GM21529 (cell line): ENCODE measurements around the gene IL1RAPL2.
A peak's percentile ranks its signal among the peaks of the same experiment; 100 is the strongest.
"Not testable (repeated sequence)": the region's sequence is repeated elsewhere in the genome, so short reads cannot be mapped to it uniquely, and the experiment has no call there.

ENCODE experiments used
- ATAC-seq: cut with Tn5 transposase; IDR thresholded peaks from one replicate; pipeline ENCODE4 v1.9.1; 2021; ENCODE audit not compliant: unreplicated experiment

Gene IL1RAPL2

DNA sequence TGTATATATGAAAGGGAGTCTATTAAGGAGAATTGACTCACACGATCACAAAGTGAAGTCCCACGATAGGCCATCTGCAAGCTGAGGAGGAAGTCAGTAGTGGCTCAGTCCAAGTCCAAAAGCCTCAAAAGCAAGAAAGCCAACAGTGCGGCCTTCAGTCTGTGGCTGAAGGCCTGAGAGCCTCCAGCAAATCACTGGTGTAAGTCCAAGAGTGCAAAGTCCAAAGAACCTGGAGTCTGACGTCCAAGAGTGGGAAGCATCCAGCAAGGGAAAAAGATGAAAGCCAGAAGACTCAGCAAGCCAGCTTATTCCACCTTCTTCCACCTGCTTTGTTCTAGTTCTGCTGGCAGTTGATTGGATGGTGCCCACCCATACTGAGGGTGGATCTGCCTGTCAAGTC is 104.1 kb downstream of the IL1RAPL2 start:
- no peak for ATAC-seq

DNA sequence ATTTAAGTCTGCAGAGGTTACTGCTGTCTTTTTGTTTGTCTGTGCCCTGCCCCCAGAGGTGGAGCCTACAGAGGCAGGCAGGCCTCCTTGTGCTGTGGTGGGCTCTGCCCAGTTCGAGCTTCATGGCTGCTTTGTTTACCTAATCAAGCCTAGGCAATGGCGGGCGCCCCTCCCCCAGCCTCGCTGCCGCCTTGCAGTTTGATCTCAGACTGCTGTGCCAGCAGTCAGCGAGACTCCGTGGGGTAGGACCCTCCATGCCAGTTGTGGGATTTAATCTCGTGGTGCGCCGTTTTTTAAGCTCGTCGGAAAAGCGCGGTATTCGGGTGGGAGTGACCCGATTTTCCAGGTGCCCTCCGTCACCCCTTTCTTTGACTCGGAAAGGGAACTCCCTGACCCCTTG is 111.5 kb downstream of the IL1RAPL2 start:
- ATAC-seq, result not testable (repeated sequence)

DNA sequence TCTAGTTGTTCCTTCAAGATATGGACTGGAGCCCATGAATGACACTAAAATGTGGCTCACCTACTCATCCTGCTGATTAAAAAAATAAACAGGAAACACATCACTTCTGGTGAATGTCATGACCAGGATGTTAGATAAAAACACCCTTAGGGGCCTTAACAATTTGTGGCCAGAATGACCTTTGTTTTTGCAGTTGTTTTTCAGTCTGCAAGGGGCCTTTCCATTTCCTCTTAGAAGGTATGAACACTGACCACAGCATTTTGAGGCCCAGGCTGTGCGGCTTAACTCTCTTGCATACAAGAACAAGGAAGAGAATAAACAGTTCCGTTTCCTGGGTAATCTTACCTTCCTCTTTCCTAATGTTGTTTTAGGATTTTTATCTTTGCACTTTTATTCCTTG is 113.2 kb downstream of the IL1RAPL2 start:
- no peak for ATAC-seq

DNA sequence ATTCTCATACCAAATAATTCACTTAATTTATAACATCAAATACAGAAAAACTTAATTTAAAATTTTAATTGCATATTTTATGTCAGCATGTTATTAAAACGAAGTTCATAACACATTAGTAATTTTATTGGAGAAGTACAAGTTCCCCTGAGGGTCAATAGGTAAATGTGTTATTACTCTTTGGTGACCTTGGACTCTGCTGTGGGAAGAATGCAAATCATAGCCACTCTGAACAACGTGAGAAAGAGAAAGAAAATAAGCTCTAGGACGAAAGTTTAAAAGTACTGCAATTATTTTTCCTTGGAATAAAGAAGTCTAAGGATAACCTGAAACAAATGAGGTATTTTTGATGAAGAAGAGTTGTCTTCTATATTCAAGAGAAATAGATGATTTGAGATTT is 115.2 kb downstream of the IL1RAPL2 start:
- ATAC-seq, result no peak

DNA sequence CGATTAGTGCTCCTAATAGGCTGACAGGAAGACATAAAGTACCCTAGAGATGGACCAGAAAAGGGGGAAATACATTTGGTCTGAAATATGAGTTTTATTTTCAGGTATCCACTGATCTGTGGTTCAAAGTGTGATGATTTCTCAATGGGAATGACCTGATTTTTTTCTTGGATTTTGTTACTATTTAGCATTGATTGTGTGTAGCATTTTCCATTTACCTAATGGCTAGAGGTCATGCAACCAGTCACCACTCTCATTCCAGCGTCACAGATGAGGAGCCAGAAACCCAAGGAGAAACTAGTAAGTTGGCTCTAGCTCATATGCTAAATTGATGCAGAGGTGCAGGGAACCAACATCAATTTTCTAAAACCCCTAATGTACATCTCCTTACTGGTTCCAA is 118.1 kb downstream of the IL1RAPL2 start:
- no peak for ATAC-seq

DNA sequence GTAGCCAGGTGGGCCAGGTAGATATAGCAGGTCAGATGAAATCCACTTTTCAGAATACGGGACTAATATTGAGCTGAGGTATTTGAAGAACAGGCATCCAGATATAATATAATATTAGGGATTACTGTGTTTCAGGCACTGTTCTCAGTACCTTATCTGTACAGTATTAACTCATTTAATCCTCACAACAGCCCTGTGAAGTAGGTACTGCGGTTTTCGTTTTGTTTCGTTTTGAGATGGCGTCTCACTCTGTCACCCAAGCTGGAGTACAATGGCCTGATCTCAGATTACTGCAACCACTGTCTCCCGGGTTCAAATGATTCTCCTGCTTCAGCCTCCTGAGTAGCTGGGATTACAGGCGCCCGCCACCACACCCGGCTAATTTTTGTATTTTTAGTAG is 129.6 kb downstream of the IL1RAPL2 start:
- ATAC-seq, result peak; percentile 65

DNA sequence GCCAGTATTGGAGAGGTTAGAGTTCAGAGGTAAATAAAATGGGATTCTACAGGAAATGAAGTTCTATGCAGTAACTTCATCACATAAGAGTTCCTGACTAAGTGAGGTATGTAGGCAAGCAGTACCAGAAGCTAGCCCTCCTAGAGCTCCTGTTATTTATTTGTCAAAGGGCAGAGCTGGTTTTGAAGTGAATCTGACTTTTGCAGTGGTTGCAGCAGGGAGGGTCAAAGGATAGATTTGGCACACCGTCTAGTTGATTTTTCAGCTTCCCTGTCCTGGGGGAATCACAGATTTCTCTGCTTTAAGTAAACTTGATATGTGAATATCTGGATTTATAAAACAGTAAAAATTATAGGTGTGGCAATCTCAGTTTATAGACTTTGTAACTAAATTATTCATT is 130.7 kb downstream of the IL1RAPL2 start:
- ATAC-seq, result no peak

DNA sequence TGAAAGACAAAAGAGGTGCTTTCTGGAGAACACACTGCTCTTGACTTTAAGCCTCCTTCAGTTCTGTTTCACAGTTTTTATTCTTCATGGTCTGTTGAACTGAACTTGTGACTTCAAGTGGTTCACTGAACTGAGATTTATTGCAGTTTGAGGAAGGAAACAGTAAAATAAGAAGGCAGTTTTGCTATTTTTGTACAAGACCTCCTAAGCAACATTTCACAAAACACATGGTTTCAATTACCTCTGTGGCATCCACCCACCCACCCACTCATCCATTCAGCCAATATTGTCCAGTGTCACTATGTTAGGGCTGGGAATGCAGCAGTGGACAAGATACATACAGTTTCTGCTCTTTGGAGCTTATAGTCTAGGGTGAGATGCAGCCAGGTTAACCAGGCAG is 131.3 kb downstream of the IL1RAPL2 start:
- no peak for ATAC-seq

DNA sequence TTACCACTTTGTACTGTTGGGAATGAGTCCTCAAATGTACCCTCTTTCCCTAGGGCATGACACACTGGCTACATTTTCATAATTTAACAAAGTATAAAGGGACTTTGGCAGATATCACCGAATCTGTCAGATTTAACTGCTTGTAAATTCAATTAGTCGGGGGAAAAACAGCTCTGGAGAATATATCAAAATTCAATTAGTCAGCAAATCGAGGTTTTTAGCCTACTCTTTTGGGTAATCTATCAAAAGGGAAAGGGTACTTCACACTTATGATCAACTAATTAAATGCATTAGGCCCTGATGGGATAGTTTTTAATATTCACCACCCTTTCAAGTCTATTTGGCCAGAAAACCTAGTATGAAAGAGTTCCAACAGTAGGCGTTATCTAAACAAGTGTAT is 141.0 kb downstream of the IL1RAPL2 start:
- ATAC-seq, result no peak

DNA sequence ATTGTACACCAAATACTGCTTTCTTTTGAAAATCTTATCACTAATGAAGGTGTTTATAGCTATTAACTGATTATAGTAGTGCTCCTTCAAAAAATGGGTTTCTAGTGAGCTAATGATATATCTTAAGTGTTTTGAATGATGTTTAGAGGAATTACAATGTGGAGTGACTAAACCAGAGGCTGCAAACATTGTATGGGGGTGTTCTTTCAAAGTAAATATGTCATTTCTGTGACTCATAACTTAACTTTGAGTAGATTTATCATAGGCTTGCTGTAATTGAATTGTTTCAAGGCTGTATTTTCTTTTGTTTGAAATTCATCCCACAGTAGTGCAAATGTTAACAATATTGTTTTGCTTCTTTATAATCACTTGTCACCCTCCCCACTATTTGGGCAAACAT is 141.6 kb downstream of the IL1RAPL2 start:
- no peak for ATAC-seq

DNA sequence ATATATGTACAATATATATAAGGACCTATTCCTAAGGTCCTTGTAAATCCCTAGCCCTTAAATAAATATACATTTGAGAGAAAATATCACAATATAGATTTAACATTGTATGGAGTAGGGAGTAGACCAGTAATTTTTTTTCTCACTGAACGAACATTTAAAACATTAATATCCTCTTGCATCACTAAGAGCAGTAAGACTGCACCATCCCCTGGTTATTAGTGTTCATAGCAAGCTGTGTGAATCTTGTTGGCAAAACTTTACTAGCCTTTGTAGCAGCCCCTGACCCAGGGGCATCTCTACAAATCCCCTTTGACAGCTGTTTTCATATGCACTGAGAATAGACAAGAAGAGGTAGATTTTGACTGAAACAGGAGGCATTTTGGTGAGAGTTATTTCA is 146.5 kb downstream of the IL1RAPL2 start:
- ATAC-seq, result no peak

DNA sequence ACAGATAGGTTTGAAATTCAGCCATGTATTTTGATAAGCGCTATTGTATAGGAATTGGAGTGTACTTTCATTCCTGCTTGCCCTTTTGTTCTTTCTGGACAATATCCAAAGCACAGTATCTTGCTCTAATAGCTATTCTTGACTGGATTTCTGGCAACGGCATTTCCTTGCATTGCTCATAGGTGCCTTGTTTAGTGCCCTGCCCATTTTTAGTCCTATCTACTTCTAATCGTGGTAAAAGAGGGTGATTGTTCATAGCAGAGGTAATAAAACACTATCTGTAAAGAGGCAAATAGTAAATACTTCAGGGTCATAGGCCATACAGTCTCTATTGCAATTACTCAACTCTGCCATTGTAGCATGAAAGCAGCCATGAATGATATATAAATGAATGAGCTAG is 155.9 kb downstream of the IL1RAPL2 start:
- ATAC-seq, result no peak

DNA sequence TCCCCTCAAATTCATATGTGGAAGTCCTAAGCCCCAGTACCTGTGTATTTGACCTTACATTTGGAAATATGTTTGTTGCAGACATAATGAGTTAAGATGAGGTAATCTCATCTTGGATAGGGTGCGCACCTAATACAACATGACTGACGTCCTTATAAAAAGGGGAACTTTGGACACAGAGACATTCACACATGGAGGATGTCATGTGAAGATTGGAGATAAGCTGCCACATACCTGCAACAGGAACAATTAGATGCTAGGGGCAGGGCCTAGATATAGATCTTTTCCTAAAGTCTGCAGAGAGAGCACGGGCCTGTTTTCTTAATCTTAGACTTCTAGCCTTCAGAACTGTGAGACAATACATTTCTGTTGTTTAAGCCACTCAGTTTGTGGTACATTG is 162.5 kb downstream of the IL1RAPL2 start:
- no peak for ATAC-seq

DNA sequence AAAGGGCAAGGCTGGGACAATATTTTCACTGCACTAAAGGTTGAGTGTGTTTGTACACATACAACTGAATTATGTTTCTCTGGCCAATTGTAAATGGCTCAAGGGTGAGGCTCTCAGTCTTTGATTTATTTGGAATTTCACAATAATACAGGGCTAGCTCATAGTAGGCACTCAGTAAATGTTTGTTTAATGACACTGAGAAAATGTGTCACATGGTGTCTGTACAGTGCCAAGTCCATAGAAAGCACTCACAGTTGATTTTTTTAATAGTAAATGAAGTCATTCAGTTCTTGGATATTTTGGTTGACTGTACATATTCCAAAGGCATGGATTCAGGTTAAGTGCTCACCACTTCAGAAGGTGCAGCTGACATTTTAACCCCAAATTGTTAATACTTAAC is 176.4 kb downstream of the IL1RAPL2 start:
- no peak for ATAC-seq

DNA sequence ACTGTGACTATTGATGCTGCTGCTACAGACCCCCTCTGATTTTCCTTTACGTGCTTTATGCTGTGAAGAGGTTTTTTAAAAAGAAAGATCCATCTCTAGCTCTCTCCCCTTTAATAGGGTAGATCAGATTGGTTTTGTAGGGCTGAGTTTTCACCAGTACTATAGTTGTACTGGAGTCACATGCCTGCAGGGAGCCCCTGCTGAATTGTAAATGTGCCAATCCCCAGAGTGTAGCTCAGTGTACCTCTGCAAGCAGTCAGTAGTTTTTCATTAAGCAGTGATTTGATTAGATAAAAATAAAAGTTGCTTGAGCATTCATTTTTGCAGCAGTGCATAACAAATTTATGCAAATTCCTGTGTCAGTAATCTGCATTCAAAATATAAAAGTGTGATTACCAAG is 179.2 kb downstream of the IL1RAPL2 start:
- no peak for ATAC-seq

DNA sequence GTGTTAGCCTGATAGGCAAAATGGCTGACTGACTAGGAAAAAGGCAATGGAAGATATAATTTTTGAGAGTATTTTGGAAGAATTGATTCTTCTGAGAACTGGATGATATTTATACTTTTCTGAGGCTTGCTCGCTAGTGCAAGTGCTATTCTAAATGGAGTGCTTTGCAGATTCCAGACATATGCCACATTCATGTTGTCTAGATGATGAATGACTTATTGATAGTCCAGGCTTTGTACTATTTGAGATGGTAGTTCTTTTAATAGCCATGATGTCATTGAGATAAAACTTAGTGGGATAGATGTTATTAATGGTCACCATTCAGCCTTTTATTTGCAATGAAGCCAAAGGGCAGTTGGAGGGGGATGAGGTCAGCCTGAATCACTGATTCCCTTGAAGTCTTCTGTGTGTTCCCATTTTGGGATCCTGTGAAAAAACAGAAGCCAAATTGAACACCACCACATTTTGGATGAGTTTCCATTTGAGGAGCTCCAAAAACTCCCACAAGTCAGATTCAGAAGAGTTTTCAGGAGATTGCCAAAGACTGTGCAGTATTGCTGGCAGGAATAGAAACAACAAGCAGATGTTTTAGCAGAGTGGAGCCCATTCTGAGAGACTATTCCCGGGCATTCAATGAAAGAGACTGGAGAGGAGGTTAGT is 184.1 kb downstream of the IL1RAPL2 start:
- no peak for ATAC-seq

DNA sequence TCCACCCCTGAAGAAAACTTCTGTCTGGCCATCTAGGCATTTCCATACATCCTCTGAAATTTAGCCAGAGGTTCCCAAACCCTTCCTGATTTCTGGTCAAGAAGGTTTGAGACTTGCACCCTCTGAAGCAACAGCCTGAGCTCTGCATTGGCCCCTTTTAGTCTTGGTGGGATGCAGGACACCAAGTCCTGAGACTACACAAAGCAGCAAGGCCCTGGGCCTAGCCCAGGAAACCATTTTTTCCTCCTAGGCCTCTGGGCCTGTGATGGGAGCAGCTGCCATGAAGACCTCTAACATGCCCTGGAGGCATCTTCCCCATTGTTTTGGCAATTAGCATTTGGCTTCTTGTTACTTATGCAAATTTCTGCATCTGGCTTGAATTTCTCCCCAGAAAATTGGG is 196.6 kb downstream of the IL1RAPL2 start:
- ATAC-seq, result no peak

DNA sequence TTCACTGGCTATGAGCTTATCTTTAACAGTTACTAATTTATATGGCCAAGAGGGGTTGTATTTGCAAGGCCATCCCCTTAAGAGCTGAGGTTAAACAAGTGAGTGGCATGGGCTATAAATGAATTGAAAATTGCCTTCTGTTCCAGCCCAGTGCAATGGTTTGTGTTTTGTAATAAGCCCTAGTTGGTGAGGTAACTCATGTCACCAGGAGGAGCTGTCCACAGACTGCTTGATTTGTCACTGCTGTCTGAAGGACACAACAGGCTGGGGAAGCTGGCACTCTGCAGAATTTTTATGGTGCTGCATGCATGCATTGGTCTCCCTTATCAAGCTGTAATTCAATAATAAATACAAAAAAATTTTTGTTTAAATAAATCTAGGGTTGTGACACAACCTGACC is 223.8 kb downstream of the IL1RAPL2 start:
- ATAC-seq, result no peak

DNA sequence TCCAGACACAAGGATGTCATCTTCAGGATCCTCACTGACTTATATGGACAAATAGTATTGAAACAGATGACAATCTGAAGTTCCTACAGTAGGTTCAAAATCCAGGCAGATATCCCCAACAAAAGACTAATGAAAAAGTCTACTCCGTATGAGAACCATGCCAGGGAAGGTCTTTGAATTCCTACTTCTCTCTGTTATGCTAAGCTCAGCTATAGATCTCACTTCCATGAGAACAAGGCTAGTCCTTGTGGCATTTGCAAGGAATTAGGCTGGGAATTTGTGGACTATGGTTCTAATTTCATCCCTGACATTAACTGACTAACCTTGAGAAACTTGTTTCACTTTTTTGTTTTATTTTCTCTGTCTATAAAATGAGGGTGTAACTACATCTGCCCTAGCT is 229.8 kb downstream of the IL1RAPL2 start:
- no peak for ATAC-seq

DNA sequence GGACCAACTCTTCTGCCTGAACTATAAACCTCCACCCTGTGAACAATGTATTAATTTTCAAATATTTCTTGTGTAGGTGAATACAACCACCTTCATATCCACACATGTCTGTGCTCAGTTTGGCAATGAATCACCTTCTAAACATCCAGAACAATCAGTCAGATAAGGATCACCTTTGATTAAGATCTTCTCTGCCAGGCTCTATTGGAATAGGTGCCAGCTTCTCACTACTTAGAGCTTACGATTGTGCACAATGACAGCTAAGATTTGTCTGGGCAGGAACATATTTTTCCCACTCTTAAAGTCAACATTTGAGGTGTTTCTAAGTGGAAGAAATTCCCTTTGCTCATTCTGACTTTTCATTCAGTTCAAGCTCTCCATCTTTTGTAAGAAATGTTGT is 237.2 kb downstream of the IL1RAPL2 start:
- no peak for ATAC-seq

DNA sequence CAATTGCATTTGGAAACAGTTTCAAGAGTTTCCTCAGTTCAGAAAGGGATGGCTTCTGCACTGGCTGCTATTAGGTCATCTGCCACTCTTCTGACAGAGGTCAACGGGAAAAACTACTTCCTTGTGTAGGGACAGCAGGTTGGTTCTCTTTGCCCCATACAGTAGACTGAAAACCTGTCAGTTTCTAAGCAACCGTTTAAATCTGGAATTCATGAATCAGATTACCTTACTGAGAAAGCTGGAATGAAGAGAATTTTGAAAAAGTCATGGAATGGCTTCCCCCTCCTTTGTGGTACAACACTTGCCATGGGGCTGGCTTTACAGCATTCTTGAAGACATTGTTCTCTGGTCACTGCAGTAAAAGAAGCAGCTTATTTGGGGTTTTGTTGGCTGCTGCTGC is 240.3 kb downstream of the IL1RAPL2 start:
- ATAC-seq, result no peak

DNA sequence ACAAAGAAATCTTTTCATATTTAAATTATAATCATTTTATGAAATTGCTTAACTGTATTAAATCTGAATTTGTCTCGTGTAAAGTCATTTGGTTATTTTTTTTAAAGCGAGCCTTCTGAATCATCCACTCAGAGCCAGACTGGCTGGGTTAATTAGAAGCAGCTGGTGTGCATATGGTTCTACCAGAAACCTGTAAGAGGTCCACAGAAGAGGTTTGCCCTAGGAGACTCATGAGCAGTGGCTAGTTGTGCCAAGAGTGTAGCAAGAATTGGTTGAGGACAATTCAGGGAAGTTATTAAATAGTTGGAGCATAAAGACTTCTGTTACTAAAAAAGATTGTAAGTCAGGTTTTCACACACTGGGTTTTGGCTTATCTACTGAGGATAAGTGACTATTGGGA is 267.4 kb downstream of the IL1RAPL2 start:
- no peak for ATAC-seq

DNA sequence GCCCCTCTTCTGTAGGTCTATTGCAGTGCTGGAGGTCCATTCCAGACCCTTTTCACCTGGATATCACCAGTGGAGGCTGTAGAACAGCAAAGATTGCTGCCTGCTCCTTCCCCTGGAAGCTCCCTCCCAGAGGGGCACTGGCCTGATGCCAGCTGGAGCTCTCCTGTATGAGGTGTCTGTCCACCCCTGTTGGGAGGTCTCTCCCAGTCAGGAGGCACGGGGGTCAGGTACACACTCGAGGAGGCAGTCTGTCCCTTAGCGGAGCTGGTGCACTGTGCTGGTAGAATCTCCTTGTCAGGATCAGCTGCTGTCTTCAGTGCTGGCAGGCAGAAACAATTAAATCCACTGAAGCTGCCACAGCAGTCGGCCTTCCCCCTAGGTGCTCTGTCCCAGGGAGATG is 276.6 kb downstream of the IL1RAPL2 start:
- ATAC-seq, result no peak

DNA sequence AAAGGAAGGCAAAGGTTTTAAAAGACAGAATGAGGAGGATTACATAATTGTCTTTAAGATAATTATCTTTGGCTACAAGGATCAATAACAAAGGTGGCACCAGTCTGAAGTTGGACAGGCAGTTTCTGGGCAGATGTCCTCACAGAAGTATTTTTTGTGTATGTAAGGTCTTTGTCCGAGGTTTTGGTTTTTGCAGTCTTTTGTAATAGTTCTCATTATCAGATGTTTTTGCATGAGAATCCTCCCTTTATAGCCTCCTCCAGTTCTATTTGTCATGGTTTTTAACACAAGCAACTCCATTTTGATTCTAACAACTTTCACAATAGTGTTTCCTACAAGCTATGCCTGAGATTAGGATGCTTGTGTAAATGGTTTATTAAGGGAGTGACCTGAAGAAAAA is 286.2 kb downstream of the IL1RAPL2 start:
- no peak for ATAC-seq
